Amniotic epithelial cell (primary cell): ENCODE results near the gene CAMKK1.

Experiments
- DNase-seq: peaks from one replicate; pipeline ENCODE4 v3.0.0-alpha.2; 2010; ENCODE audit warnings: low read depth

CAMKK1 gene

GRCh38 chr17:3893003-3893719, at the start of gene CAMKK1:
CAMKK1 (minus strand) TSS chr17:3893053; CDS start chr17:3885687, 7,366 bp downstream.
- peak; percentile 72 for DNase-seq

DNA sequence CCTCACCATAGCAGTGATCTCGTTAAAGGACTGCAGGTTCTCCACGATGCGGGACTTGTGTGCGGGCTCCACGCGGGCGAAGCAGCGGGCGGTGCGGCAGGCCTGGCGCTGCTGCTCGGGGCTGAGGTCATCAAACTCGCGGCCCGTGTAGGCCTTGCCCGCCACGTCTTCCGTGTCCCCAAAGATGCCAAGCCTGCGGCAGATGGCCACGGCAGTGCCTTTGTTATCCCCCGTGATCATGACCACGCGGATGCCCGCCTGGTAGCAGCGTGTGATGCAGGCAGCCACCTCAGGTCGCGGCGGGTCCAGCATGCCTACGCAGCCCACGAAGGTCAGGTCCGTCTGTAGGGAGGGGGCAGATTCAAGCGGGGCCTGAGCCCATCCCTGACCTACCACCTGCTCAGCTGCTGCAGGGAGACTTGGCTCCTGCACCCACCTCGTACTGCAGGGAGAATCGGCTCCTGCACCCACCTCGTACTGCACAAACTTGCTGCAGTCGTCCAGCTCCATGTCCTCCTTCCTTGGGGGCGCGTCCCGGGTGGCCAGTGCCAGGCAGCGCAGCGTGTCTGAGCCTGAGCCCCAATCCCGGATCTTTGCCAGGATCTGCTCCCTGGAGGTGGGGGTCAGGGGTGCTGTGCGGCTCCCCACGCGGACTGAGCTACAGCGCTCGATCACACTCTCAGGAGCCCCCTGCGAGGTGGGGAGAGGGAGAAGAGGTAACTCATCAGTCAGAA, 48.3 kb upstream of the CAMKK1 start:
- no peak for DNase-seq

DNA sequence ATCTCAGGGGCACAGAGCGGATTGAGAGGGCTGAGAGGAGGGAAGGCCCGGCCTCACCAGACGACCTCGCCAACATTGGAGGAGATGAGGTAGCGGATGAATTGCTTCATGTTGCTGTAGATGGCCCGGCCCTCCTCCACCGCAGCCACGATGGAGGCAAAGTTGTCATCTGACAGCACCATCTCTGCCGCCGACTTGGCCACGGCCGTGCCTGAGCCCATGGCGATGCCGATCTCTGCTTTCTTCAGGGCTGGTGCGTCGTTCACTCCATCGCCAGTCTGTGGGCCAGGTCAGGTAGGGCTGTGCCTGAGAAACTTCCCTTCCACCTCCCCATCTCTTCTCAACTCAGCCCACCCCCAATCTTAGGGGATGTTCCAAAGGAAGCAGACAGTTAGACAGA, 44.5 kb upstream of the CAMKK1 start:
- no peak for DNase-seq

DNA sequence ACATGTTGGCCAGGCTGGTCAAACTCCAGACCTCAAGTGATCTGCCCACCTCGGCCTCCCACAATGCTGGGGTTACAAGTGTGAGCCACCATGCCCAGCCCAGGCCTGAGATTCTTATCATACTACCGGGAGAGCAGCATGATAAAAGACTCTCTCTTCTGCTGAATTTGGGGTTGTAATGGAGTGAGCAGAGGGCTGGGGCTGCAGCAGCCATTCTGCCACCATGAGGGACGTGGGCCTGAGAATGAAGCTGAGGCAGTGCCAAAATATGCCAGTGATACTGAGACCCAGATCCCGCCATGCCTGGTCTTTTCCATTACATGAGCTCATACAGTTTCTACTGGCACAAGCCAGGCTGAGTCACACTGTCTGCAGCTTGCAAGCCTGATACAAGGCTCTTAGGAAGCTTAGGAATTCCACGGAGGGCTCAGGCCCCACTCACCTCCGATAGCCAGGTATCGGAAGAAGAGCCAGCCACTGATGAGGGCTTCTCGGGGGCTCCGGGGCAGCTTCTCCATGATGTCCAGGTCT, 43.0 kb upstream of the CAMKK1 start:
- peak; percentile 79 for DNase-seq

DNA sequence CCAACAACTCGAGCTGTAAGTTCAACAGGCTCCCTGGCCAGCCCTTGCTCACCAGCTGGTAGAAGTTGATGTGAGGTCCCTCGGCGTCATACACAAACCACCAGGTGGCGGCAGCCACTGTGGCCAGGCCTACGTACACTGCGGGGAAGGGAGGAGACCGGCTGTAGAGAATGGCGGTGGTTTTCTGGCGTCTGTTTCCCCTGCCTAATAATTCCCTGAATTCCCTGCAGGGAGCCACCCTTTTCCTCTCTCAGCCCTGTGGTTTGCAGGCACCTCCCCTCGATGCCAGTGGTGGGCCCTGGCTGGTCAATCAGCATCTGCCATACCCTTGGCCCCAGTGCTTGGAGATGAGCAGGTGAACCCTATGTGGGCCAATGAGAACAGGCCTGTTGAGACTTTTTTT, 42.3 kb upstream of the CAMKK1 start:
- peak; percentile 69 for DNase-seq

- DNase-seq, result no peak
Observed at GRCh38 chr17:3929764-3930163, 36.9 kb upstream of the CAMKK1 start.

DNA sequence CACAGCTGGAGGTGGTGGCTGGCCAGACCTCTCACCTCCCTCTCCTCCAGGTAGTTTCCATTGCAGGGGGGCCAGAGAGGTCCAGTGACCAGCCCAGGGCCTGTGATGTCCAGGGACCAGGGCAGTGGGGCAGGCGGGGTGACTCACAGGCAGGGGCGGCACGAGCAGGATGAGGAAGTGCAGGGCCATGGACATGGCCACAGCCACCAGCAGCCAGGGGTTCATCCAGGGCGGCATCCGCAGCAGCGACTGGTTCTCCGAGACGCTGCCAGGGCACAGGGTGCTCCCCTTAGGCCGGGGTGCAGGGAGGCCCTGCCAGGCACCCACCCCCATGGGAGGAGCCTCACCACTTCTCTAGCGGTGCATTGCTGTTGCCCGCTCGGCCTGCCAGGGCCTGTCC, 36.3 kb upstream of the CAMKK1 start:
- no peak for DNase-seq

DNA sequence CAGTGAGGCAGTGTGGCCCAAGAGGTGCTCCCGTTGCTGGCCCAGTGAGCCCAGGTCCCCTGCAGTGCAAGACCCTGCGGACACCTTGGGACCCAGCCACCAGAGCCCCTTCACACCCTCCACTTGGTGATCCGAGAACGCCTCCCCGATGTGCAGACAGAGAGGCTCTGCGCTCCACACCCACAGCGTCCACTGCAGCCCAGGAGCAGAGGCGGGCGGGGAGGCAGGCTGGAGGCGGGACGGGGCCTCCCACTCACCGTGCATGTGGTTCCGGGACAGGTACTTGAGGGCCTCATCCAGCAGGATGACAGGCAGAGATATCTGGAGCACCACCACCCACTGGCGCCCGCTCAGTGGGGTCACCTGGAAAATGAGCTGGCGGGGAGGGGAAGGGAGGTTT, 35.6 kb upstream of the CAMKK1 start:
- DNase-seq, result no peak

GRCh38 chr17:3927628-3928340, 34.9 kb upstream of the CAMKK1 start:
- DNase-seq, result no peak

DNA sequence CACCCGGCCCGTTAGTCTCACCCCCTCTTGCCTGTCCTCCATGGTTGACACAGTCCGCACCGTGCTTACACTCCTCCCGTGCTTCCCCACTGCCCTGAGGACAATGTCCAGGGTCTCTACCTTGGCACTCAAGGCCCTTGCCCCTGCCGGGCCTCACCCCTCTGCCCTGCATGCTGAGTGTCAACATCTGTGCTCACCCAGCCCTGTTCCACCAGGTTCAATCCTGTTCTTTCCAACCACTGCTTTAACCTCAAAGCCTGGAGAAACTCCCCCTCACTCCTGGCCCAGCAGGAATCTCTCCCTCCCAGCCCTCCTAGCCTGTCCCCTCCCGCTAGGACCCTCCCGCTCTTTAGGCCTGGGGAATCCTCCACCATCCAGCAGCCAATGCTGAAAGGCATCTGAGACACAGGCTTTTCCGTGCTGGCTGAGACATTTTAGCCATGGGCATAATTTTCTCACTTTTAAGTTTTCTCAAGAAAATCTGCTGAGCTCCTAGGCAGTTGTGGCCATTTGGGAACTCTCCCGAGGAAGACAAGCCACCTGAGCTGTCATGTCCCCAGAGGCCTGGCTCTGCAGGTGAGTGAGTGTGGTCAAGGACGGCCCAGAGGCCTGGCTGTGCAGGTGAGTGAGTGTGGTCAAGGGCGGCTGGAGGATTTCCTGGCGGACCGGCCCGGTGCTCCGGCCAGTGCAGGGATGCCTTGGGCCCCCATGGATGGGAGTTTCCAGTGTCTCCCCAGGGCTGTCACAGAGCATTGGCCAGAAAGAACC, 34.2 kb upstream of the CAMKK1 start:
- DNase-seq, result no peak

DNA sequence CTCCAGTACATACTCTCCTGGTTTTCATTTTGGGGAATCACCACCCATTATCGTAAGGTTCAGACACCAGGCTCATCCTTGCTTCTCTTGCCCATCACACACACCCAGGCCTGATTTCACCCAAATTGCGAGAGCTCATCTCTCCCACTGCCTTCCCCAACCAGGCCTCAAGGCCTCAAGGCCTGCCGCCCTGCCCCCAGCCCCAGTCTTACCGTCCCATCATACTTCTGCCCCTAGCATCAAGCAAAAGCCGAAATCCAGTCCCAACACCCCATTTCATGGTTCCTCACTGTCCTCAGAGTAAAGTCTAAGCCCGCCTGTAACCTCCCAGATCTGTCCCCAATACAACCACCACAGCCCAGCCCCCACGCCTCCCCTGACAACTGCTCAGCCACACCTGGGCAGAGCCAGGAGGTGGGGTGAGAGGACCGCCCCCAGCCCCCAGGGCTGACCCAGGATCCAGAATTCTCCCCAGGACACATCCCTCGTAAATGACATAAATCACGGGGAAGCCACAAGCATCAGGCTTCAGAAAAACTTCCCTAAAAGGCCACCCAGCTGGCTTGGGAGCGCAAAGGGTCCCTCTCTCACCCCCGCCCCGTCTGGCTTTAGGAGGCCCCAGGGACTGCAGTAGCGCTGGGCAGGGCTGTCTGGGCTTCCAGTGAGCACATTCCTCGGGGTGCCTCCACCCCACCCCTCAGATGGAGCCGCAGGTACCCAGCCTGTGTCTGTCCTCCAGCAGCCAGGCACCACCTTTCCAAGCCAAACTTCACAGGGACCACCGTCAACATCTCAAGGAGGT, 33.0 kb upstream of the CAMKK1 start:
- DNase-seq, result no peak

DNA sequence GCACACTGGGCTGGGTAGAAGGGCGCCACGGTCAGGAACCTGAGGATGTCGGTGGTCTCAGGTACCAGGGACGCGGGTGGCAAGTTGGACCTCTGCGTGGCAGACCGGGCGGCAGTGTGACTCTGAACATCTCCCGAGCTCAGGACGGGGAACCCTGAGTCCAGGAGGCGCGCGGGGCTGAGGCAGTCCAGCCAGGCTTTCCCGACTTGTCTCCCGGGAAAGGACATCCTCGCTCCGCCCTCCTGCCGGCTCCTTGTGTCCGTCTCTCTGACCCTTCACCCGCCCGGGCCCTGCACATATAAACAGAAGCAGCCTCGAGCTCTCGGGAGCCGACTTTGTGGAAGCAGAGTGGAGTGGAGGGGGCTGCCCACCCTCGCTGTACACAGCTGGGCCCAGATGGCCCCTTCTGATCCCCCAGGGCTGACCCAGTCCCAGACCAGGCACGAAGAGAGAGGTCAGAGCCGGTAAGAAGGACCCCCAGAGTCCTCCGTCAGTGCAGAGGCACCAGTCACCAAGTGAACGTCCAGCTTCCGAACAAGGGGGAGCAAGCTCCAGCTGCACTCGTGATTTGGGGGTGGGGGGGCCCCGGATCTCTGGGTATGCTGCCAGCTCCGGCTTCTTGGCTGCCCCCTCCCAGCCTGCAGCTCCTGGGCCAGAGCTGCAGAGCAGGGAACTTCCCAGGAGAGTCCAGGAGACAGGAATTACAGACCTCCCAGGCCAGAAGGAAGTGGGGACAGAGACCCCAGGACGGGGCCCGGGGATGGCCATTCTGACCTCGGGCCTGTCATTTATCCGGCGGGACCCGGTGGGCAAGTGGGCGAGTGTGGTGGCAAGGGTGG, 31.9 kb upstream of the CAMKK1 start:
- no peak for DNase-seq

- DNase-seq, result no peak
Observed at GRCh38 chr17:3923466-3924190, 30.8 kb upstream of the CAMKK1 start.

DNA sequence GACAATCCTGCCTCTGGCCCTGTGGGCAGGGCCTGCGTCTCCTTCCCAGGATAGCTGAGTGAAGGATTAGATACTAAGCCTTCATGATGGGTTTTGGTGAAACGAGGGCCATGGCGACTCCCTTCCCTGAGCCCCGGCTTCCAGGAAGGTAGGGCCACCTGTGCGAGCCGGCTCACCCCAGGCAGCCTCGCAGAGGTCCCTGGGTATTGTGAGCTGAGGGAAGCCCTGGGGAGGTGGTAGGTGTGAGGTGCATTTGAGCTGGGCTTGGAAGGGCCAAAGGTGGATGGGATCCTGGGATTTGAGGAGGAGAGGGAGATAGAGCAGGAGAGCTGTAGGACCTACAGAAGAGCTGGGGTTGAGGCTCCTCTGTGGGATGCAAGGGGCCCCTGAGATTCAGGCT, 29.9 kb upstream of the CAMKK1 start:
- DNase-seq, result no peak

DNA sequence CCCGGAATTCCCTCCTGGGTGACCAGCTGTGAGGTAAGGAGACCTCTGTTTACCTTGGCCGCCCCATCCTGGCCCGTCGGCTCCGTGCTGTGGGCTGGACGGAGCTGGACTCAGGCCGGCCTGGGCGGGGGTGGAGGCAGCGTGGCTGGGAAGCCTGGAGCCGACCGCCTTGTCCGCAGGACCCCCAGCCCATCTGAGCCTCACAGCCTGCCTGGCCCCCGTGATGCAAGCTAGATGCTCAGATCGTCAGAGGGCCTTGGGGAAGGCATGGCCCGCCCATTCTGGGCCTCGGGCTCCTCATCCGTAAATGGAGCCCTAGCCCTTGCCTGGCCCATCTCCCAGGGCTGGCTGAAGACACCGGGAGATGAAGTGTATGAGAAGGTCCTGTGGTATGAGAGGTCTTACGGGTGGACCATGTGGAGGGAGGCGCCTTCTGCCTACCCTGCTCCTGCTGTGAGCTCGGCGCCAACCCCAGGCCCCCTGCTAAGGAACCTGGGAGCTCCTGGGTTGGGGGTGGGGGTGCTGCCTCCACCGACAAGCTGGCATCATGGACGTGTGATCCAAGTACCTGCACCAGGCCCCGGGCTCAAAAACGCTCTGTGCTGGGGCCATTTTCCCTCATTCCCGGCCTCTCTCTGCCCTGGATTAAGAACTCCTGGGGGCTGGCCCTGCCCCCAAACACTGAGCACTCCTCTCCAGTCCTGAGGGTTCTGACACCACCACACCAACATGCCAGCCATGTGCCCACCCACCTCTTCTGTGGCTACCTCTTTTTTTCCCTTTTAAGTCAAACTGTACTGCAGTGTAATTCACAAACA, 28.9 kb upstream of the CAMKK1 start:
- DNase-seq, result no peak

GRCh38 chr17:3921006-3921405, 28.2 kb upstream of the CAMKK1 start:
- DNase-seq, result no peak

DNA sequence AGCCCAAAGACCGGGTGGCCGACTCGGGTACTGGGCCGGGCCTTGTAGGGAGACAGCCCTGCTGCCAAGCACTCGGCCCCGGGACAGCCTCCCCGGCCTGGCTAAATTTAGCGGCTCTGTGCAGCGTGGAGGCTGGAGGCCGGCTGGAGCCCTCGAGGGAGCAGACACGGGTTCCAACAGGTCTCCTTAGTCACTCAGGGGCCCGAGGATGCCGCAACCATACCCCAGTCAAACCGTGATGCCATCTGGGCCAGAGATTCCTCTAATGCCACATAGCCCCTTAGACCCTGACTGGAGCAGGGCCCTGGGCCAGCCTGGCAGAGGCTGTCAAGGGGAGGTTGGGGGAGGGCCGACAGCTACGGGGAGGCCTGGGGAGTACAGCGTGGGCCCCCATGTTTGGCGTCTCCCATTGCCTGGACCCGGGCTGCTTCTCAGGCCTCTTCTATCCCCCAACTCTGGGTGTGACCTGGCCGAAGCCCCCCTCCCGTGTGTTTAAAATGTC, 26.3 kb upstream of the CAMKK1 start:
- DNase-seq, result no peak

- DNase-seq, result no peak
Observed at GRCh38 chr17:3918372-3919122, 25.7 kb upstream of the CAMKK1 start.
